GM19025 (cell line): ENCODE measurements around the gene SORL1.

Source experiments
- ATAC-seq: cut with Tn5 transposase; IDR thresholded peaks from one replicate; pipeline ENCODE4 v1.9.1; 2021; ENCODE audit warnings: mild to moderate bottlenecking, low read depth, moderate library complexity; ENCODE audit not compliant: unreplicated experiment

The SORL1 gene

DNA sequence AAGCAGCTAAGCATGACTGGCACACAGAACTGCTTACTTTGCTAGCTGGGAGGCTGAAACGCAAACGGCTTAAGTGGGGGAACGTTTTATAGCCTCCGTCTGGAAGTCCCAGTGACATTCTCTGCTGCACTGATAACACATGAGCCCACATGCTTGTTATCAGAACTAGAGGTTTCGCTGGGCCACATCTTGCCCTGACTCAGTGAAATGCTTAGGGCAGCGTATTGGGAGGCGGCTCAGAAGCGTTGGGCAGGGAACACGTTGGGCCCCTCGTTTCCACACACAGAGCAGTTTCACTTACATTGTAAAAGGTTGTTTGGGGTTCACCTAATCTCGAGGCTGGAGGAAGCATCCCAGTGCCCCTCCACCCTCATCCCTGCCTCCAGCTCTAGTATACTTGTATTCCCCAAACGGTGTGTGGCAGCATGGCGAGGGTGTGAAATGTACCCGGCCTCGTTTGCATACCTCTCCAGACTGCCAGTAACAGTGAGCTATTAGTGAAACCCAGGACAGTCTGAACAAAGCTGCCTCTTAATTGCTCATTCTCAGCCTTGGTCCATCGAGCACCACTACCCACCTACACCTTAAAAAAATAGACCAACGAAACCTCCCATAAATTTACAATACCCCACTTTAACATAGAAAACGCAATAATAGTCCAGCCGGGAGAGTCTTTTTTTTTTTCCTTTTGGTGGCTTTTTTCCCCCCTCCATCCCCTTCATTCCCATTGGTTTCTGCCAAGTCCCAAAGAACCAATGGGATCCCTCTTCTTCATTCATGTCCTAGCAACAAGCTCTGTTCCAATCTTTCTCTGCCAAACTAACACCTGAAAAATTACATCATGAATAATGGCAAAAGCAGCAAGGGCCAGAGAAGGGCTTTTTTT lies 219.4 kb downstream of the SORL1 start:
- ATAC-seq, result no peak

DNA sequence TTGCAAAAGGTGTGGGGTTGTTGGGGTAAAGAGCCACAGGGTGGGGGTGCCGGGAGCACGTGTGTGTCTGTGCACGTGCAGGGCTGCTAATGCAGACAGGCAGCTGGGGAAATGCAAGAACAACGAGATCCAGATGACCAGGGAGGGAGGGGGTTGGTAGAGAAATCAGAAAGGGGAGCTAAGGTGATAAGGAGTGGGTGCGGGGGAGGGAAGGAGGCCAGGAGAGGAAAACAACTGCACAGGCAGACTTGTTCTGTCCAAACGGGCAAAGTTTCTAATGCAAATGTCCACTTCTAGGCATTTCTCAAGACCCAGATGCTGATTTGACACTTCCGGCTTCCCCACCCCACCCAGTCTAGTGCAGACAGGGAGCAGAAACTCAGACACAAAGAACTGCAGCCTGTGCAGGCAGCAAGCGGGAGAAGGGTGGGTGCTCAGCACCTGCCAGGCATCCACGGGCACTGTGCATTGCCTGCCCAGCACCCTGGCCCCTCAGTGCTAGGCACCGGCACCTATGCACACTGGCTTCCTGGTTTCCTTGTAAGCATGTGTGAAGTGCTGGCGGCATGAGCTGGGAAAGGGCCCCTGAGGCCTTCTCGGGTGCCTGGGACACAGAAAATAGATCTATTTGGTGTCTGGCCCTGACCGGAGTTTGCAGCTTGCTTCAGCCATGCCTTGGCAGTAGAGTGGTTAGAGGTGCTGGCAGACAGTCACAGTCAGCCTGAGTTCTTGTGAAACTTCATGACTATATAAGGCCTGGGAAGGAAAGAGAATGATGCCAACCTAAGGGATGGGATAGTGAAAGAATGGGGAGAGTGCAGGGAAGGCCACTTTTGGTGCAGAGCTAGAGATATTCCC lies 220.7 kb downstream of the SORL1 start:
- ATAC-seq, result no peak

DNA sequence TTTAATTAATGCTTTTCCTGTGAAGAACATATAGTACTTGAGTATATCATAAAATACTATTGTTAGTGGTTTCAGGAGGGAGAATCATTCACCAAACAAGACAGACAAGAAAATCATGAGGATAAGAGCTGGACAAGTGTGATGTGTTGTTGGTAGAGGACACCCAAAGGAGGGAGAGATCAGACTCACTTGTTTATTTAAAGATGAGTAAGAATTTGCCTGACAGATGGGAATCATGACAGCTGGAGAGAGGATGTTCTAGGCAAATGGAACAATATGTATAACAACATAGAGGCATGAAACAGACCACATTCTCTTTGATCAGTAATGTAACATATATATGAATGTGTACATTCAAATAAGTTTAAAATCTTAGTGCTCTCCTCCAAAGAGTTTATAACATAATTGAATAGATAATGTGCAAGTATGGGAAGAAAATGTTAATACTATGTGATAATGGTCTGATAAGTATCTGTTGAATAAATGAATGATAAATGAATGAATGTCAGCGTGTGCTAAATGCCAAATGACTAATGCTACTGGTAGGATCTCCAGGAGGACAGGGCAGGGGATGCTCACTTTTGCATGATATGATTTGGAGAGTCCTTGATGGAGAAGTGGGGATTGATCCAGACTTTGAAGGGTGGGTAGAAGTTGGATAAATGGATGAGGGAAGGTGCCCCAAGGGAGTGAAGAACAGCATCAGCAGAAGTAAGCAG lies 229.6 kb downstream of the SORL1 start:
- ATAC-seq, result no peak
